CD14-positive monocyte (primary cell): ENCODE measurements around the gene PRMT5. TPM values are rescaled to one million over a fixed set of nuclear protein-coding genes. Genes with fewer than 3 reads are reported as not detected.

Source experiments
- DNase-seq, 3 donors: peaks; one replicate each; pipeline ENCODE4 v3.0.0-alpha.2; 2011 to 2022
- H2AFZ ChIP-seq: 2 replicates; pipeline ENCODE4 v1.6.0; 2012; ENCODE audit warnings: mild to moderate bottlenecking, low read depth, low read length, inconsistent platforms; ENCODE audit not compliant: insufficient read depth, poor library complexity, severe bottlenecking
- H3K27ac ChIP-seq, 2 donors: 1 replicate in 1 of 2; 2 replicates in 1 of 2; pipeline ENCODE4 v1.5.1; 2012 to 2013; ENCODE audit warnings: low read length in 2 of 2, control low read depth in 1 of 2, inconsistent platforms in 1 of 2, low read depth in 1 of 2, mild to moderate bottlenecking in 1 of 2
- H3K27me3 ChIP-seq, 2 donors: one replicate each; pipeline versions ENCODE4 v1.6.0 to v1.6.1; 2011 to 2013; ENCODE audit warnings: low read length in 2 of 2; ENCODE audit not compliant: control insufficient read depth in 2 of 2, insufficient read depth in 2 of 2
- H3K36me3 ChIP-seq, 2 donors: replicated peaks in 1 of 2; 1 replicate in 1 of 2; 2 replicates in 1 of 2; pipeline versions ENCODE4 v1.5.1 to v1.6.1; 2012 to 2013; ENCODE audit warnings: low read length in 2 of 2, control low read depth in 1 of 2, inconsistent platforms in 1 of 2, mild to moderate bottlenecking in 1 of 2; ENCODE audit not compliant: insufficient read depth in 2 of 2, control insufficient read depth in 1 of 2
- H3K4me1 ChIP-seq, 2 donors: 1 replicate in 1 of 2; 2 replicates in 1 of 2; pipeline versions ENCODE4 v1.5.1 to v1.6.1; 2012 to 2013; ENCODE audit warnings: low read length in 2 of 2, control low read depth in 1 of 2, inconsistent platforms in 1 of 2, mild to moderate bottlenecking in 1 of 2, moderate library complexity in 1 of 2; ENCODE audit not compliant: insufficient read depth in 2 of 2, control insufficient read depth in 1 of 2
- H3K4me2 ChIP-seq: replicated peaks from 2 replicates; pipeline ENCODE3; 2012; ENCODE audit warnings: low read length, moderate library complexity, mild to moderate bottlenecking; ENCODE audit not compliant: poor library complexity, severe bottlenecking; ENCODE audit errors: extremely low read depth
- H3K4me3 ChIP-seq, 3 experiments: fragments of 200-600 bp in 1 of 3; sonication (generic) in 1 of 3; replicated peaks in 1 of 3; 1 replicate in 2 of 3; 2 replicates in 1 of 3; pipeline ENCODE4 v1.5.1; 2011 to 2013; ENCODE audit warnings: low read length in 3 of 3, mild to moderate bottlenecking in 3 of 3, control low read depth in 2 of 3, low read depth in 2 of 3, inconsistent platforms in 1 of 3, moderate library complexity in 1 of 3
- H3K79me2 ChIP-seq: 2 replicates; pipeline ENCODE4 v1.6.0; 2012; ENCODE audit warnings: mild to moderate bottlenecking, control low read depth, inconsistent platforms, low read length, moderate library complexity; ENCODE audit not compliant: insufficient read depth
- H3K9ac ChIP-seq: 2 replicates; pipeline ENCODE4 v1.6.0; 2017; ENCODE audit warnings: low read length, mild to moderate bottlenecking; ENCODE audit not compliant: insufficient read depth, poor library complexity, severe bottlenecking
- H3K9me3 ChIP-seq, 2 donors: replicated peaks in 1 of 2; 1 replicate in 1 of 2; 2 replicates in 1 of 2; pipeline versions ENCODE4 v1.5.1 to v1.6.1; 2012 to 2013; ENCODE audit warnings: low read length in 2 of 2, control low read depth in 1 of 2; ENCODE audit not compliant: control insufficient read depth in 1 of 2, insufficient read depth in 1 of 2
- H4K20me1 ChIP-seq: 2 replicates; pipeline ENCODE4 v1.6.0; 2012; ENCODE audit warnings: mild to moderate bottlenecking, low read length, control low read depth, moderate library complexity; ENCODE audit not compliant: insufficient read depth
- H3K27ac Mint-ChIP-seq, 7 donors: one replicate each; pipeline ENCODE4 v1.8.0; 2020; ENCODE audit warnings: mild to moderate bottlenecking in 7 of 7, mixed read lengths in 7 of 7, moderate library complexity in 6 of 7, inconsistent platforms in 2 of 7
- H3K27me3 Mint-ChIP-seq, 3 donors: one replicate each; pipeline ENCODE4 v1.8.0; 2021 to 2022; ENCODE audit warnings: low read depth in 3 of 3, mild to moderate bottlenecking in 3 of 3, mixed read lengths in 3 of 3, moderate library complexity in 3 of 3, inconsistent platforms in 1 of 3
- H3K36me3 Mint-ChIP-seq, 2 donors: one replicate each; pipeline ENCODE4 v1.8.0; 2020; ENCODE audit warnings: mixed read lengths in 2 of 2, inconsistent platforms in 1 of 2, mild to moderate bottlenecking in 1 of 2
- H3K4me1 Mint-ChIP-seq: one replicate; pipeline ENCODE4 v1.8.0; 2020; ENCODE audit warnings: mild to moderate bottlenecking, mixed read lengths
- H3K4me3 Mint-ChIP-seq, 2 donors: one replicate each; pipeline ENCODE4 v1.8.0; 2020; ENCODE audit warnings: mild to moderate bottlenecking in 2 of 2, mixed read lengths in 2 of 2, moderate library complexity in 1 of 2
- H3K9me3 Mint-ChIP-seq, 7 donors: one replicate each; pipeline ENCODE4 v1.8.0; 2020 to 2022; ENCODE audit warnings: mixed read lengths in 7 of 7, mild to moderate bottlenecking in 6 of 7, moderate library complexity in 6 of 7, inconsistent platforms in 2 of 7
- WGBS: methylation state at CpG from one replicate; pipeline ENCODE4 v1.1.5; 2013; ENCODE audit warnings: missing lambda C conversion rate; ENCODE audit not compliant: insufficient coverage; 5-methylcytosine and 5-hydroxymethylcytosine counted together
- intact Hi-C, 2 donors: fragments of 100-400 bp; cut with micrococcal nuclease; formaldehyde crosslinking; loops; one replicate each; pipeline versions ENCODE4 v1.15.0 to v1.15.1; 2023
- polyA plus RNA-seq, 3 donors: library from polyadenylated mRNA; depleted of rRNA in 1 of 3; unstranded in 2 of 3; stranded (reverse) in 1 of 3; fragments of 300-500 nt in 2 of 3; fragments of >200 nt in 1 of 3; fragmentation: Illumina TruSeq in 2 of 3; gene quantifications; 1 replicate in 2 of 3; 2 replicates in 1 of 3; pipeline ENCODE4 v1.2.3, GENCODE V29; 2012 to 2021
- TF ChIP-seq, protein P1 (sequence below): fragments of 200-600 bp; IDR thresholded peaks from one replicate; pipeline ENCODE4 v1.8.0; 2022; ENCODE audit warnings: antibody characterized with exemption, mild to moderate bottlenecking

PRMT5 gene
- polyA plus RNA-seq, 3 donors = 38.7 to 44.4 (median 44.1) TPM

DNA sequence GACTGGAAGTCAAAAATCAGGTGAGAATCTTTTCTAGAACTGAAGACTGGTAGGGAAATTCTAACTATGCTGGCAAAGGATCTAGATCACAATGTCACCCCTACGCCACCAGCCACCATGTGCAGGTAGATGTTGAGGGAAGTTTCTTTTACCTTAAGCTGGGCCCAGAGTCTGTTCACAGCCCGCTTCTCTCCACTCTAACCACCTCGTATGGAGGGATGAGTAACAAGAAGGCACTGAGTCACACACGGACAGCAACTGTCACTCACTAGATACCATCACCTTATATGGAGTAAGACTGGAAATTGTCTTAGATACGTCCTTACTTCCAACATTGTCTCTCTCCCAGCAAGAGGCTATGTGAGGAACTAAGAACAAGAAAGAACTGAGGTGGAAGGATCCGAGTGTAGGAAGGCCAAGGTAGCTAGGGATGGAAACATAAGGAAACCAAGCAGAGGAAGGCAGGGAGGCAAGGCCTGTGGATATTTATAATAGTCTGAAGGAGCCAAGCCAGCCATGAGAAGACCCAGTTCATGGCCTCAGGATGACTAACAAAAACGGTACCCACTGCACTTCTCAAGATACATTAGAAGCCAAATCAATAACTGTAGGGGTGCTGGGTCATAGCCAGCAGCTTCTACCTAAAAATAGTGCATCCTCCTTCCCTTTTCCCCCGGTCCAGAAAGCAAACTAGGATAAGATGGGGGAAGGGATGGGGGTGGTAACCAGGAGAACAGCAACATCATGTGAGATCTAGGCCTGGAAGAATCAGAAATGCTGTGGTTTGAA is 30.7 kb downstream of the PRMT5 start:
- H3K36me3 Mint-ChIP-seq = peaks cover 59 to 75% of the 10 kb centered on the region in 2 donors
- peaks cover 2% of the 10 kb centered on the region for H3K4me1 Mint-ChIP-seq
- no peak overlapping the region for H3K4me3 Mint-ChIP-seq
- Histone ChIP-seq H3K4me3 (no peak overlapping the region), H3K27me3 (no peaks in the 10 kb centered on the region), H3K9me3 (no peaks in the 10 kb centered on the region), H3K27ac (peak overlapping the region in 1 of 2 donors; percentile 8), H2AFZ (no peak overlapping the region), H3K36me3 (peaks cover 47 to 84% of the 10 kb centered on the region in 2 donors), H3K4me2 (no peak overlapping the region), H3K79me2 (no peaks in the 10 kb centered on the region), H4K20me1 (peaks cover 7% of the 10 kb centered on the region), H3K9ac (no peak overlapping the region), H3K4me1 (no peaks in the 10 kb centered on the region)
- TF ChIP-seq, protein P1, sequence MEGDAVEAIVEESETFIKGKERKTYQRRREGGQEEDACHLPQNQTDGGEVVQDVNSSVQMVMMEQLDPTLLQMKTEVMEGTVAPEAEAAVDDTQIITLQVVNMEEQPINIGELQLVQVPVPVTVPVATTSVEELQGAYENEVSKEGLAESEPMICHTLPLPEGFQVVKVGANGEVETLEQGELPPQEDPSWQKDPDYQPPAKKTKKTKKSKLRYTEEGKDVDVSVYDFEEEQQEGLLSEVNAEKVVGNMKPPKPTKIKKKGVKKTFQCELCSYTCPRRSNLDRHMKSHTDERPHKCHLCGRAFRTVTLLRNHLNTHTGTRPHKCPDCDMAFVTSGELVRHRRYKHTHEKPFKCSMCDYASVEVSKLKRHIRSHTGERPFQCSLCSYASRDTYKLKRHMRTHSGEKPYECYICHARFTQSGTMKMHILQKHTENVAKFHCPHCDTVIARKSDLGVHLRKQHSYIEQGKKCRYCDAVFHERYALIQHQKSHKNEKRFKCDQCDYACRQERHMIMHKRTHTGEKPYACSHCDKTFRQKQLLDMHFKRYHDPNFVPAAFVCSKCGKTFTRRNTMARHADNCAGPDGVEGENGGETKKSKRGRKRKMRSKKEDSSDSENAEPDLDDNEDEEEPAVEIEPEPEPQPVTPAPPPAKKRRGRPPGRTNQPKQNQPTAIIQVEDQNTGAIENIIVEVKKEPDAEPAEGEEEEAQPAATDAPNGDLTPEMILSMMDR = no peak
- no CpG with 5 or more reads among the region's 8 CpGs for WGBS
- H3K27me3 Mint-ChIP-seq = no peaks in the 10 kb centered on the region
- H3K27ac Mint-ChIP-seq = peak overlapping the region in 2 of 7 donors; percentile 27 to 37
- no peak for DNase-seq
- no peaks in the 10 kb centered on the region for H3K9me3 Mint-ChIP-seq
- intact Hi-C loops = no loop called here

DNA sequence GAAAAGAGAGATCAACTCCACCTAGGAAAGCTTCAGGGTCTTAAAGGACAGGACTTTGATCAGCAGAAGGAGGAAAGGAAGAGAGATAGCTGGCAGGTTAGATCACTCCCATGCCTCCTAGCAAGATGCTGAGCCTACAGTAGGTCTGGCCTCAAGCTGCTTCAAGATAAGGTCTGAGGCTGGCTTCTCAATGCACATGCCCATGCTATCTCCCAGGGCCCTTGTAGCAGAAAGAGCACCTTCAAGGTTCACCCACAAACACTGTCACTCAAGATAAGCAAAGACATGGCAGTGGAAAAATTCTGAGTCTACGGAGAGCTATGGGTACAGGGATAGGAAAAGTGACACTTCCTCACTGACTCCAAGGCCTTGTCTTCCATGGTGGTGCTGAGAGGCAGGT is 31.8 kb downstream of the PRMT5 start:
- peaks cover 2% of the 10 kb centered on the region for H3K4me1 Mint-ChIP-seq
- peak overlapping the region in 1 of 7 donors; percentile 17 for H3K27ac Mint-ChIP-seq
- Histone ChIP-seq H3K9me3 (no peaks in the 10 kb centered on the region), H3K4me3 (no peak overlapping the region), H3K27me3 (no peaks in the 10 kb centered on the region), H3K4me1 (no peaks in the 10 kb centered on the region), H3K4me2 (no peak overlapping the region), H2AFZ (no peak overlapping the region), H3K9ac (no peak overlapping the region), H3K36me3 (peaks cover 37 to 84% of the 10 kb centered on the region in 2 donors), H3K79me2 (no peaks in the 10 kb centered on the region), H4K20me1 (peaks cover 6% of the 10 kb centered on the region), H3K27ac (no peak overlapping the region)
- H3K36me3 Mint-ChIP-seq = peaks cover 59 to 74% of the 10 kb centered on the region in 2 donors
- intact Hi-C loops = no loop called here
- no peaks in the 10 kb centered on the region for H3K27me3 Mint-ChIP-seq
- H3K4me3 Mint-ChIP-seq = no peak overlapping the region
- no peak for DNase-seq
- H3K9me3 Mint-ChIP-seq = no peaks in the 10 kb centered on the region
- TF ChIP-seq, protein P1 = no peak
- no CpG with 5 or more reads among the region's 1 CpG for WGBS
